NOMO-1 treated with DMSO at 0.1 percent for 48 hours (cell line): ENCODE data around the gene ELMO1.
A peak's percentile ranks its signal among the peaks of the same experiment; 100 is the strongest.

ENCODE experiments used
- DNase-seq: peaks from one replicate; lab custom pipeline; 2025; ENCODE audit not compliant: unreplicated experiment; lab: John Stamatoyannopoulos, UW

Gene ELMO1

GRCh38 chr7:36937754-36938563, 510.7 kb downstream of the ELMO1 start:
- DNase-seq, result no peak

DNA sequence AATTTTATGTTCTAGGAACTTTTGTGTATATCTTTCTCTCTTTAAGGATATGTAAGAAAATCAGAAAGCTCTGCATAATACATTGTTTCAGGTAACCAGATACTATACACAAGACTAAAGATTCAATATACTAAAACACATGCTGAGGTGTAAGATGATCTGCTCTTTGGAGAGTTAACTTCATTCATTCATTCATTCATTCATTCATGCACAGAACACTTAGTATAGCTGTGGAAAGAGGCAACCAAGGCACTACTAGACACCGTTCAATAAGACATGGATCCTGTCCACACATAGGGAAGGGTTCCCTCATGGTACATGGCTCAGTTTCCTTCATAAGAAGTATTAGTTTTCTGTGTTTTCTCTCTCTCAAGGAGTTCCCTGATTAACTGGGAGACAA, 516.8 kb downstream of the ELMO1 start:
- no peak for DNase-seq

GRCh38 chr7:36929791-36930190, 518.9 kb downstream of the ELMO1 start:
- DNase-seq, result no peak

DNA sequence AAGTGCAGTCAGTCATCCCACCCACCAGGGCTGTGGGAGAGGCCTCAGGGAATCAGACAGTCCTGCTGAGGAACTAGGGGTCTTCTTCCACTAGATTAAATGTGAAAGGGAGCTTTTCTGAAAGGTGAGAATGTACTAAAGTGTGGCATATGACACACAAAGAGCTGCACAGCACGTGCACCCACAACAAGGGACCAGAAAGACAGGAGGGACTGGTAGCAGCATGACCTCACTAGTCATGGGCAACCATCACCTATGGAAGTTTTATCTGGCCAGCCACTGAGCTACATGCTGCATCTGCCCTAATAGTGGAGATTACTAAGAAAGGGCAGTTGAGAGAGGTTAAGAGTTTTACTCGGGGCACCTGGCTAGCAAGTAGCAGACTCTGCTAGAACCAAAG, 519.9 kb downstream of the ELMO1 start:
- DNase-seq, result no peak

- no peak for DNase-seq
These were observed 520.4 kb downstream of the ELMO1 start for GRCh38 chr7:36928311-36928710.

DNA sequence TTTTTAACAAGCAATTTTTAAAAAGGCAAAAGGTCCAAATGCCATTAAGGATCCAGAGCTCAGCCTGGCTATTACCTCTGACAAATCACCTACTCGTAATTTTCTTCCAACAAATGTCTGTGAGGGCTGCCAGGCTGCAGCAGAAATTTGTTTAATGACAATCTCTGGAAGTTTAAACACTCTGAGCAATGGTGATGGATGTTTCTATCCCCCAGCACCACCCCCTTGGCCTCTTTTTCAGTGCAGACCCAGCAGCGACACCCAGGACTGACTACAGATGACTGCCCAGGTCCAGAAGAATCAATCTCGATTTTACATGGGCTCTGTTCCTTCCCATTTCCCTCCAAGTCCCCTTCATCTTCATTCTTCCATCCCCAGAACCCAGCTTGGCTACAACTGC, 523.0 kb downstream of the ELMO1 start:
- DNase-seq, result no peak

DNA sequence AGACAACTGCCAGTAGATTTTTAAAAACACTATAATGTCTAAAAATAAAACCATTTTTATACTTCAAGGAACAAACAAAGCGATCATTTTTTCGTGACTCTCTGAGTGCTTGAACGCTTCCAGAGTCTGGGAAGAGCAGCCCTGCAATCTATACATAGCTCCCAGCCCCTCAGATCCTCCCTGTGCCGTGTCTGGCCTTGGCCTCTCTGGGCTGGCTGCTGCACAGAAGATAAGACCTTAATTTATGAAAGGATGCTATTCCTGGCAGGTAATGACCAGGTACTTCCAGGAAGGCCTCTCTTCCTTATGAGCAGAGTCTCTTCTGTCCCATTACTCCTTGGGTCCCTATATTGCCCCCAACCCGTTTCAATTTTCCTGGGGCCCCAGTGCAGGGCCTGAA, 523.5 kb downstream of the ELMO1 start:
- no peak for DNase-seq

- peak; percentile 70 for DNase-seq
These were observed 524.7 kb downstream of the ELMO1 start for GRCh38 chr7:36923943-36924436.

GRCh38 chr7:36923185-36923584, 525.5 kb downstream of the ELMO1 start:
- DNase-seq, result no peak

DNA sequence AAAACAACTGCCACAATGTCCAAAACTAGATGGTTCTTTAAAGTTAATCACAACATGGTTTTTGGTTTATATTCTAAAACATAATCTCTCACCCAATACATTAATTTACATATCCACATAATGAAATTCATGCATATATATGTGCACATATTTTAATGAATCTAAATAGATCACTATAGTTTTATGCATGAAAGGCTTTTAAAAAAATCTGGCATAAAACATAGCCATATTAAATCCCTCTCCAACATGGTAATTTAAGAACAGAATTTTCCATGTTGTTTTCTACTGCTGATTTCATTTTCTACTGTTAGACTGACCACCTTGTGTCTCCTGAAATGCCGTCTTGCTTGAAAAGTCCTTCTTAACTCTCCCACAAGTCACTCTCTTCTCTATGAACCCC, 528.2 kb downstream of the ELMO1 start:
- no peak for DNase-seq

DNA sequence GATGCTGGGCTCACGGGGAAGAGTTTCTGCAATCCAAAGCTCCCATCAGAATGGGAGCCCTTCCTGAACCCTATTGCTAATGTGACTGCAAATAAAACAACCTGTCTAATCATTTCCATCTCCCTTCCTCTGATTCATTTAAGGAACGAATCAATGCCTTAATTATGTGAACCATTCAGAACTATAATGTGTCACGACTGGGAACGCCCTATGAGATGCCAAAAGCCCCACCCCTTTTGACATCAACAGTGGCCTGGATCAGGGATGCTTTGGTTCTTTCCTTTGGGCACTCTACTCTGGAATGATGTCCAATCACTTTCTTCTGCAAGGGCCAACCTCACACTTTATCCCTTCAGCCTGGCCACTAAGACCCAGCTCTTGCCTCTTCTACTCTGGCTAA, 528.9 kb downstream of the ELMO1 start:
- no peak for DNase-seq

DNA sequence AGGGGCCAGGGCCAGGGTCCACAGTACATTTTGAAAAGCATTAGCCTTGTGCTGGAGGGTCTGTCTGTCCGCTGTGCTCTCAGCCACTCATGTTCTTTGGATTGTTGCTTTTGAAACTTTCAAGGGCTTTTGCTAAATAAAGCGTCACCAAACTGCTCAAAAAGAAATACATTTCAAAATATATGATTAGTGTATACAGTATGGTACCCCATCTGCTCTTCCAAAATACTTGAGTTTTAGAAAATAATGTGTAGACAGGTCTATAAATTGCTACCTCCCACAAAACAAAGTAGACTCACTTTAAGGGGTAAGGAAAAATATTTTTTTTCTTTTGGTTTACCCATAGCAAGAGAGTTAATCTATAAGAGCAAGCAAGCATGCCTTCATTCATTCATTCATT, 530.1 kb downstream of the ELMO1 start:
- no peak for DNase-seq

- no peak for DNase-seq
These were observed 532.0 kb downstream of the ELMO1 start for GRCh38 chr7:36916619-36917018.

GRCh38 chr7:36916116-36916515, 532.5 kb downstream of the ELMO1 start:
- DNase-seq, result no peak

GRCh38 chr7:36911788-36912187, 536.9 kb downstream of the ELMO1 start:
- no peak for DNase-seq

DNA sequence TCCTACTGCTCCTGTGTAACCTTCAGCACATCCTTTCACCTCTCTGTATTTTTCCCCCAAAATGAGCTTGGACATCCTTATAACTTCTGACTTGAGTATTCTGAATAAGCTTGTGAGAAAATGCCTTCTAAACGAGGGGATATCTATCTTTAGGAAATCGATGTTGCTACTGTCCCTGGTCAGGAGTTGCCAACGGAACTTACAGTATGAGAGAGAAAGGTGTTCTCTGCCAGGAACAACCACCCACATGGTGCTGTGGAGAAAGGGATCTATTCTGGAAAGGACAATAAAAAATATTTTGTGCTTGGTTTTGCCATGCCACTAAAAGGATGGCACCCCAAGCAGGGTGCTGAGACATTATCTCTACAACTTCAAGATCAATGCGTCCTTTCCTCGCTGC, 537.8 kb downstream of the ELMO1 start:
- no peak for DNase-seq

- DNase-seq, result no peak
These were observed 538.3 kb downstream of the ELMO1 start for GRCh38 chr7:36910401-36910800.

DNA sequence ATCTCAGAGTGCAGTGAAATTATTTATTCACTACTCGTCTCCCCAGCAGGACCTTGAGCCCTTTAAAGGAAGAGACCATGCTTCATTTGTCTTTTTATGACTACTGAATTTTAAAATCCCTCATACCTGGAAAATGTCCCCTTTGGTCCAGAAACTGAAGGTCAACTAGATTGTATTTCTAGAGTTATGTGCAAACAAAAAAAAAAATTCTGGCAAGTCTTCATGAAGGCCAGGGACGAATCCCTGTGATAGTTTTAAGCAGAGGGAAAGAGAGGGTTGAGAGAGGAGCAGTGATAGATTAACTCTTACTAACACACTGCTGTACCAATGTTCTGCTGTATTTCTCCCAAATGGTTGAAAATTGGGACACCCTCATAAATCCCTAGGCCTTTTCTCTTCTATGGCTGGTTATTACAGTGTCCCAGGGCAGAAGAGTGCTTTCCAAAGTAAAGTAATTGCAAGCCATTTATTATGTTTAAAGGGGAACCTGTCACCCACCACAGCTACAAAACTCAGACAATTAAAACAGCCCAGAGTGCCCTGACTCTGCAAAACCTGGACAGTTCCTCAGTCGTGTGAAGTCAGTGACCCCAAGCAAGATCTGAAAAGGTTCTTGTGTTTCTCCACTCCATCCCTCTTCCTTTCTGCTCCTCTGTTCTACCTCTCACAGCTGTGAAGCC, 541.6 kb downstream of the ELMO1 start:
- DNase-seq, result peak; percentile 43

DNA sequence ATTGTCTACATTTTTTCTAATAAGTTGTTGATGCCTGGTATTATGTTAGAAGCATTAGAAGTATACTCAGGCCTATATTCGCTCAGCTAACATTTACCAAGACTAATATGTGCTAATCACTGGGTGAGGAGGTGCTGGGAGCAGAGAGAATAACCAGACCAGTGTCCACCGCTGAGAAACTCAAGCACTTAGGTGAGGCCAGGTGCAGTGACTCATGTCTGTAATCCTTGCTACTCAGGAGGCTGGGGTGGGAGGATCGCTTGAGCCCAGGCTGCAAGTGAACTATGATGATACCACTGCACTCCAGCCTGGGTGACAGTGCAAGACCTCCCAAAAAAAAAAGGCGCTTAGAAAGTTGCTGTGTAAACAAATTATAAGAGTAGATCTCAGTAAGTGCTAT, 542.2 kb downstream of the ELMO1 start:
- DNase-seq, result no peak

GRCh38 chr7:36905841-36906240, 542.8 kb downstream of the ELMO1 start:
- no peak for DNase-seq

DNA sequence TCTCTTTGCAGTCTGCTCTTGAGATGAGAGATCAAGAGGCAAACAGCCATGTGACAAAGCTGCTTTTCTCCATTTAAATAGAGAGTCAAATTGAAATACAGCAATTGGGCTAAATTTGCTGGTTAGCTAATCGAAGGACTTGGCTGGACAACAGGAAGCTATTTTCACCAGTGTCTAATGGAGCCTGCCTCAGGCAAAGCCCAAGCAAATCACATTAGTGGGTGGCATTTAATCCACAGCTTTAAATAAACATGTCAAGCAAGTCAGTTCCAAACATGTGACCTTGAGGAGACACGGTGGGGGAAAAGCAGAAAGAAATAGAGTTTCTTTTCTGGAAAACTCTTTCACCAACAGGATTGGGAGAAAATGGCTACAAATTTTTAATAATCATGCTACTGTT, 543.9 kb downstream of the ELMO1 start:
- DNase-seq, result no peak

GRCh38 chr7:36904101-36904500, 544.6 kb downstream of the ELMO1 start:
- DNase-seq, result no peak
